ENCODE measurements around the gene UBL4A. TPM values are rescaled to one million over a fixed set of nuclear protein-coding genes. Genes with fewer than 3 reads are reported as not detected.

UBL4A gene
- total RNA-seq, 1 experiment from 2014 or later = 30.4 TPM

- ChIA-PET POLR2A (ENCODE audit: low non-redundant PET) (no interaction called here), CTCF (no interaction called here)
- TF ChIP-seq EZH2 (IDR thresholded peaks at IDR 0.05; ENCODE audit: borderline replicate concordance, low read depth, low read length, poor library complexity, severe bottlenecking) = no peak
- no peak for TF ChIP-seq CTCF (conservative IDR thresholded peaks at IDR 0.05; ENCODE audit: low read depth, low read length)
- Histone ChIP-seq H3K27me3 (replicated peaks; ENCODE audit: insufficient read depth, low read depth, low read length, poor library complexity) (no peaks in the 10 kb centered on the region), H3K36me3 (ENCODE audit: insufficient read depth, low read length, poor library complexity, severe bottlenecking) (no peaks in the 10 kb centered on the region), H3K9me3 (ENCODE audit: low read depth, low read length, poor library complexity, severe bottlenecking) (no peaks in the 10 kb centered on the region), H3K27ac (ENCODE audit: low read depth, low read length, poor library complexity, severe bottlenecking) (no peak overlapping the region), H3K4me1 (ENCODE audit: insufficient read depth, low read length, poor library complexity, severe bottlenecking) (no peaks in the 10 kb centered on the region), H3K4me3 (ENCODE audit: low read depth, low read length, poor library complexity, severe bottlenecking) (no peak overlapping the region)
- intact Hi-C loops (cut with micrococcal nuclease; ENCODE audit: unreplicated experiment) = no loop called here
- no peak for DNase-seq (ENCODE audit: low spot score)
- BruUV-seq (replicated peaks) = no TSS peak
These were observed 26.6 kb upstream of the UBL4A start for GRCh38 chrX:154512879-154513553.

- H3K27ac ChIP-seq (ENCODE audit: low read depth, low read length, poor library complexity, severe bottlenecking) = no peak overlapping the region
- intact Hi-C loops (cut with micrococcal nuclease; ENCODE audit: unreplicated experiment) = no loop called here
- BruUV-seq (replicated peaks) = no TSS peak
- no peak for DNase-seq (ENCODE audit: low spot score)
- POLR2A ChIA-PET (ENCODE audit: low non-redundant PET) = no interaction called here
- no peaks in the 10 kb centered on the region for H3K36me3 ChIP-seq (ENCODE audit: insufficient read depth, low read length, poor library complexity, severe bottlenecking)
- H3K4me3 ChIP-seq (ENCODE audit: low read depth, low read length, poor library complexity, severe bottlenecking) = no peak overlapping the region
- CTCF ChIA-PET = no interaction called here
- TF ChIP-seq CTCF (conservative IDR thresholded peaks at IDR 0.05; ENCODE audit: low read depth, low read length) (no peak), EZH2 (IDR thresholded peaks at IDR 0.05; ENCODE audit: borderline replicate concordance, low read depth, low read length, poor library complexity, severe bottlenecking) (no peak)
- no peaks in the 10 kb centered on the region for H3K27me3 ChIP-seq (replicated peaks; ENCODE audit: insufficient read depth, low read depth, low read length, poor library complexity)
- H3K9me3 ChIP-seq (ENCODE audit: low read depth, low read length, poor library complexity, severe bottlenecking) = no peaks in the 10 kb centered on the region
- H3K4me1 ChIP-seq (ENCODE audit: insufficient read depth, low read length, poor library complexity, severe bottlenecking) = no peaks in the 10 kb centered on the region
These were observed 25.3 kb upstream of the UBL4A start for GRCh38 chrX:154511761-154512160.

- H3K4me3 ChIP-seq (ENCODE audit: low read depth, low read length, poor library complexity, severe bottlenecking) = no peak overlapping the region
- no peaks in the 10 kb centered on the region for H3K36me3 ChIP-seq (ENCODE audit: insufficient read depth, low read length, poor library complexity, severe bottlenecking)
- no peaks in the 10 kb centered on the region for H3K4me1 ChIP-seq (ENCODE audit: insufficient read depth, low read length, poor library complexity, severe bottlenecking)
- intact Hi-C loops (cut with micrococcal nuclease; ENCODE audit: unreplicated experiment) = no loop called here
- CTCF ChIA-PET = no interaction called here
- TF ChIP-seq EZH2 (IDR thresholded peaks at IDR 0.05; ENCODE audit: borderline replicate concordance, low read depth, low read length, poor library complexity, severe bottlenecking) (no peak), CTCF (conservative IDR thresholded peaks at IDR 0.05; ENCODE audit: low read depth, low read length) (no peak)
- POLR2A ChIA-PET (ENCODE audit: low non-redundant PET) = no interaction called here
- DNase-seq (ENCODE audit: low spot score) = no peak
- no peaks in the 10 kb centered on the region for H3K27me3 ChIP-seq (replicated peaks; ENCODE audit: insufficient read depth, low read depth, low read length, poor library complexity)
- BruUV-seq (replicated peaks) = no TSS peak
- no peak overlapping the region for H3K27ac ChIP-seq (ENCODE audit: low read depth, low read length, poor library complexity, severe bottlenecking)
- no peaks in the 10 kb centered on the region for H3K9me3 ChIP-seq (ENCODE audit: low read depth, low read length, poor library complexity, severe bottlenecking)
These were observed 23.0 kb upstream of the UBL4A start for GRCh38 chrX:154509455-154509854.

All from A673 (cell line).